ENCODE results near the gene AIP. TPM values are rescaled to one million over a fixed set of nuclear protein-coding genes. Genes with fewer than 3 reads are reported as not detected.
"Not testable (repeated sequence)": the region's sequence is repeated elsewhere in the genome, so short reads cannot be mapped to it uniquely, and the experiment has no call there.

AIP gene
- total and polyA plus RNA-seq, 2 donors (not counting 1 experiment from before 2014, with no cell fraction given) = 53.7 to 117 TPM

GRCh38 chr11:67472882-67473281 lies 9.9 kb upstream of the AIP start:
- Histone ChIP-seq H3K4me1 (ENCODE audit: control insufficient read depth, extremely low read depth, insufficient read depth, low read length) (peaks cover 5% of the 10 kb centered on the region), H3K4me2 (ENCODE audit: extremely low read depth, insufficient read depth, low read length) (no peak overlapping the region), H3K27me3 (ENCODE audit: control insufficient read depth, insufficient read depth, low read length) (no peaks in the 10 kb centered on the region), H3K4me3 (replicated peaks in 1 of 4; ENCODE audit: control extremely low read depth in 1 of 4, insufficient read depth in 1 of 4, low read depth in 3 of 4, low read length in 4 of 4) (no peak overlapping the region), H3K79me2 (ENCODE audit: control insufficient read depth, insufficient read depth, low read length) (no peaks in the 10 kb centered on the region), H4K20me1 (ENCODE audit: control insufficient read depth, extremely low read depth, insufficient read depth, low read length) (no peaks in the 10 kb centered on the region), H3K27ac (ENCODE audit: insufficient read depth, low read length) (no peak overlapping the region), H2AFZ (ENCODE audit: low read length) (no peak overlapping the region), H3K9me3 (ENCODE audit: control insufficient read depth, insufficient read depth, low read depth, low read length) (no peaks in the 10 kb centered on the region), H3K36me3 (ENCODE audit: control insufficient read depth, insufficient read depth, low read length) (no peaks in the 10 kb centered on the region), H3K9ac (ENCODE audit: insufficient read depth, low read length) (no peak overlapping the region)
- DNase-seq (ENCODE audit: low read depth in 2 of 2) = no peak
- TF ChIP-seq EZH2 (IDR thresholded peaks at IDR 0.05; ENCODE audit: low read length, missing control alignments) = no peak
- TF ChIP-seq CTCF (conservative IDR thresholded peaks at IDR 0.05 in 1 of 2, IDR thresholded peaks at IDR 0.05 in 1 of 2; ENCODE audit: low read depth in 1 of 2, low read length in 2 of 2) = no peak

GRCh38 chr11:67476692-67477091 lies 6.1 kb upstream of the AIP start:
- not testable (repeated sequence) for H4K20me1 ChIP-seq (ENCODE audit: control insufficient read depth, extremely low read depth, insufficient read depth, low read length); H3K27ac ChIP-seq (ENCODE audit: insufficient read depth, low read length); H3K4me2 ChIP-seq (ENCODE audit: extremely low read depth, insufficient read depth, low read length); H3K4me1 ChIP-seq (ENCODE audit: control insufficient read depth, extremely low read depth, insufficient read depth, low read length); H3K27me3 ChIP-seq (ENCODE audit: control insufficient read depth, insufficient read depth, low read length); H3K9me3 ChIP-seq (ENCODE audit: control insufficient read depth, insufficient read depth, low read depth, low read length); H2AFZ ChIP-seq (ENCODE audit: low read length); H3K4me3 ChIP-seq (replicated peaks in 1 of 4; ENCODE audit: control extremely low read depth in 1 of 4, insufficient read depth in 1 of 4, low read depth in 3 of 4, low read length in 4 of 4); H3K79me2 ChIP-seq (ENCODE audit: control insufficient read depth, insufficient read depth, low read length); H3K36me3 ChIP-seq (ENCODE audit: control insufficient read depth, insufficient read depth, low read length); H3K9ac ChIP-seq (ENCODE audit: insufficient read depth, low read length); DNase-seq (ENCODE audit: low read depth in 2 of 2)

GRCh38 chr11:67477344-67478050 lies 5.3 kb upstream of the AIP start:
- H3K4me1 ChIP-seq (ENCODE audit: control insufficient read depth, extremely low read depth, insufficient read depth, low read length); DNase-seq (ENCODE audit: low read depth in 2 of 2); H2AFZ ChIP-seq (ENCODE audit: low read length); H3K27ac ChIP-seq (ENCODE audit: insufficient read depth, low read length); H3K79me2 ChIP-seq (ENCODE audit: control insufficient read depth, insufficient read depth, low read length); H3K27me3 ChIP-seq (ENCODE audit: control insufficient read depth, insufficient read depth, low read length); H3K9ac ChIP-seq (ENCODE audit: insufficient read depth, low read length); H3K9me3 ChIP-seq (ENCODE audit: control insufficient read depth, insufficient read depth, low read depth, low read length); H4K20me1 ChIP-seq (ENCODE audit: control insufficient read depth, extremely low read depth, insufficient read depth, low read length); H3K4me3 ChIP-seq (replicated peaks in 1 of 4; ENCODE audit: control extremely low read depth in 1 of 4, insufficient read depth in 1 of 4, low read depth in 3 of 4, low read length in 4 of 4); H3K4me2 ChIP-seq (ENCODE audit: extremely low read depth, insufficient read depth, low read length); H3K36me3 ChIP-seq (ENCODE audit: control insufficient read depth, insufficient read depth, low read length): not testable (repeated sequence)

GRCh38 chr11:67482275-67482826 lies 475 bp upstream of the AIP start:
- Histone ChIP-seq H3K4me3 (replicated peaks in 1 of 4; ENCODE audit: control extremely low read depth in 1 of 4, insufficient read depth in 1 of 4, low read depth in 3 of 4, low read length in 4 of 4) (peak overlapping the region; percentile 45 to 88 (median 72)), H3K27ac (ENCODE audit: insufficient read depth, low read length) (peak overlapping the region; percentile 92)
- DNase-seq (ENCODE audit: low read depth in 2 of 2) = no peak

More at GRCh38 chr11:67482275-67482826, 475 bp upstream of the AIP start:
- no peaks in the 10 kb centered on the region for H4K20me1 ChIP-seq (ENCODE audit: control insufficient read depth, extremely low read depth, insufficient read depth, low read length)
- H3K9me3 ChIP-seq (ENCODE audit: control insufficient read depth, insufficient read depth, low read depth, low read length) = no peaks in the 10 kb centered on the region
- peaks cover 2% of the 10 kb centered on the region for H3K36me3 ChIP-seq (ENCODE audit: control insufficient read depth, insufficient read depth, low read length)
- H3K79me2 ChIP-seq (ENCODE audit: control insufficient read depth, insufficient read depth, low read length) = no peaks in the 10 kb centered on the region
- H3K9ac ChIP-seq (ENCODE audit: insufficient read depth, low read length) = peak overlapping the region; percentile 54
- TF ChIP-seq CTCF (conservative IDR thresholded peaks at IDR 0.05 in 1 of 2, IDR thresholded peaks at IDR 0.05 in 1 of 2; ENCODE audit: low read depth in 1 of 2, low read length in 2 of 2) = no peak
- TF ChIP-seq EZH2 (IDR thresholded peaks at IDR 0.05; ENCODE audit: low read length, missing control alignments) = no peak
- peak overlapping the region; percentile 85 for H2AFZ ChIP-seq (ENCODE audit: low read length)
- peaks cover 7% of the 10 kb centered on the region for H3K4me1 ChIP-seq (ENCODE audit: control insufficient read depth, extremely low read depth, insufficient read depth, low read length)
- H3K27me3 ChIP-seq (ENCODE audit: control insufficient read depth, insufficient read depth, low read length) = no peaks in the 10 kb centered on the region
- H3K4me2 ChIP-seq (ENCODE audit: extremely low read depth, insufficient read depth, low read length) = peak overlapping the region; percentile 88

All from fibroblast of lung (primary cell).